Gastroesophageal sphincter (tissue), 4 donors: ENCODE data around the gene ABHD14A. TPM values are rescaled to one million over a fixed set of nuclear protein-coding genes. Genes with fewer than 3 reads are reported as not detected.

Source experiments
- ATAC-seq: fragments of 150-250 bp; one replicate; pipeline ENCODE4 v1.9.1; 2016; ENCODE audit warnings: mild to moderate bottlenecking, moderate library complexity
- H3K27ac ChIP-seq, 4 donors: fragments of 200-600 bp; sonication (generic) in 3 of 4; 1 replicate in 3 of 4; 2 replicates in 1 of 4; pipeline ENCODE4 v1.5.1; 2016 to 2019
- H3K27me3 ChIP-seq: fragments of 200-600 bp; sonication (generic); one replicate; pipeline ENCODE4 v1.5.1; 2019
- H3K36me3 ChIP-seq, 2 donors: fragments of 200-600 bp; sonication (generic); one replicate each; pipeline ENCODE4 v1.5.1; 2019; ENCODE audit warnings: control low read depth in 1 of 2
- H3K4me1 ChIP-seq, 3 donors: fragments of 200-600 bp; sonication (generic); 1 replicate in 2 of 3; 2 replicates in 1 of 3; pipeline ENCODE4 v1.5.1; 2016 to 2019; ENCODE audit warnings: control low read depth in 2 of 3
- H3K4me3 ChIP-seq, 2 donors: fragments of 200-600 bp; sonication (generic); one replicate each; pipeline ENCODE4 v1.5.1; 2019; ENCODE audit warnings: mild to moderate bottlenecking in 1 of 2, moderate library complexity in 1 of 2
- H3K9me3 ChIP-seq, 3 donors: fragments of 200-600 bp; sonication (generic); one replicate each; pipeline ENCODE4 v1.5.1; 2017 to 2019; ENCODE audit warnings: control low read depth in 2 of 3
- CTCF ChIP-seq, 4 experiments: fragments of 200-600 bp in 2 of 4; fragments of 450-650 bp in 2 of 4; sonication (generic) in 1 of 4; IDR thresholded peaks; one replicate each; pipeline ENCODE4 v1.5.1; 2017 to 2019; ENCODE audit warnings: antibody characterized with exemption in 4 of 4, mild to moderate bottlenecking in 2 of 4, moderate library complexity in 2 of 4
- EP300 ChIP-seq: sonication (generic); formaldehyde crosslinking; IDR thresholded peaks from one replicate; pipeline ENCODE4 v1.6.1; 2017; ENCODE audit warnings: antibody characterized with exemption, mild to moderate bottlenecking
- POLR2A ChIP-seq, 2 donors: fragments of 450-650 bp; IDR thresholded peaks; one replicate each; pipeline ENCODE4 v1.6.1; 2017; ENCODE audit warnings: antibody characterized with exemption in 2 of 2, mild to moderate bottlenecking in 2 of 2, moderate library complexity in 1 of 2
- POLR2AphosphoS5 ChIP-seq: sonication (generic); formaldehyde crosslinking; IDR thresholded peaks from one replicate; pipeline ENCODE4 v1.6.1; 2017; ENCODE audit warnings: antibody characterized with exemption
- WGBS, 2 donors: methylation state at CpG; one replicate each; pipeline ENCODE4 v1.1.5; 2018; ENCODE audit warnings: low coverage in 1 of 2; 5-methylcytosine and 5-hydroxymethylcytosine counted together
- total RNA-seq, 4 donors: library from RNA; depleted of rRNA; stranded (reverse); fragments of >200 nt; gene quantifications; one replicate each; pipeline ENCODE4 v1.1.0, GENCODE V29; 2016

The ABHD14A gene
- total RNA-seq, 4 donors from 2014 or later, result 12.6 to 20.2 (median 13.8) TPM

- 60 to 90% methylated on average over 5 to 12 of the region's 28 CpGs for WGBS, 2 donors
- no peak for ATAC-seq
- no peaks in the 10 kb centered on the region for H3K27me3 ChIP-seq
- no peak overlapping the region for H3K27ac ChIP-seq
- peaks cover 0 to 86% of the 10 kb centered on the region in 2 donors for H3K36me3 ChIP-seq
- peaks cover 0 to 14% (median 1%) of the 10 kb centered on the region in 3 donors for H3K4me1 ChIP-seq
- TF ChIP-seq POLR2AphosphoS5 (no peak), EP300 (no peak), CTCF (IDR thresholded peaks at IDR 0.05) (no peak), POLR2A (IDR thresholded peaks at IDR 0.05) (no peak)
- H3K9me3 ChIP-seq, result no peaks in the 10 kb centered on the region
- H3K4me3 ChIP-seq, result no peak overlapping the region
Observed at GRCh38 chr3:51934991-51935885, 39.6 kb upstream of the ABHD14A start.

- peaks cover 0 to 83% of the 10 kb centered on the region in 2 donors for H3K36me3 ChIP-seq
Observed at GRCh38 chr3:51935886-51936755, 38.7 kb upstream of the ABHD14A start.

GRCh38 chr3:51937014-51937413, 37.9 kb upstream of the ABHD14A start:
- TF ChIP-seq POLR2AphosphoS5 (no peak), POLR2A (IDR thresholded peaks at IDR 0.05) (no peak), EP300 (no peak), CTCF (IDR thresholded peaks at IDR 0.05) (no peak)
- H3K27ac ChIP-seq, result no peak overlapping the region
- H3K36me3 ChIP-seq, result peaks cover 0 to 75% of the 10 kb centered on the region in 2 donors
- H3K4me1 ChIP-seq, result peaks cover 0 to 28% (median 10%) of the 10 kb centered on the region in 3 donors
- H3K27me3 ChIP-seq, result no peaks in the 10 kb centered on the region
- H3K9me3 ChIP-seq, result no peaks in the 10 kb centered on the region
- H3K4me3 ChIP-seq, result no peak overlapping the region
- ATAC-seq, result no peak
- 54 to 100% methylated on average over 1 to 3 of the region's 9 CpGs for WGBS, 2 donors

More at GRCh38 chr3:51935886-51936755, 38.7 kb upstream of the ABHD14A start:
- Histone ChIP-seq H3K27me3 (no peaks in the 10 kb centered on the region), H3K9me3 (no peaks in the 10 kb centered on the region), H3K4me1 (peaks cover 0 to 23% (median 8%) of the 10 kb centered on the region in 3 donors), H3K4me3 (no peak overlapping the region), H3K27ac (no peak overlapping the region)
- no peak for TF ChIP-seq POLR2AphosphoS5
- no peak for ATAC-seq
- 95 to 100% methylated on average over 2 to 12 of the region's 25 CpGs for WGBS, 2 donors

GRCh38 chr3:51937611-51938450, 37.0 kb upstream of the ABHD14A start:
- Histone ChIP-seq H3K4me3 (no peak overlapping the region), H3K36me3 (peaks cover 0 to 67% of the 10 kb centered on the region in 2 donors), H3K27me3 (no peaks in the 10 kb centered on the region), H3K9me3 (no peaks in the 10 kb centered on the region), H3K27ac (no peak overlapping the region), H3K4me1 (peaks cover 0 to 35% (median 15%) of the 10 kb centered on the region in 3 donors)
- 76 to 100% methylated on average over 3 of the region's 13 CpGs for WGBS, 2 donors
- no peak for TF ChIP-seq POLR2AphosphoS5
- TF ChIP-seq POLR2A (IDR thresholded peaks at IDR 0.05), result no peak
- TF ChIP-seq CTCF (IDR thresholded peaks at IDR 0.05), result no peak
- TF ChIP-seq EP300, result no peak
- no peak for ATAC-seq
